GM23338 (cell line): ENCODE results near the gene IL10. TPM values are rescaled to one million over a fixed set of nuclear protein-coding genes. Genes with fewer than 3 reads are reported as not detected.
A peak's percentile ranks its signal among the peaks of the same experiment; 100 is the strongest.

Experiments
- ATAC-seq: fragments of 200-7000 bp; cut with Tn5 transposase; 3 replicates; pipeline ENCODE4 v1.9.1; 2020
- DNase-seq: peaks from one replicate; pipeline ENCODE4 v3.0.0-alpha.2; 2015; ENCODE audit warnings: low spot score
- H2AFZ ChIP-seq: fragments of 200-600 bp; sonication (generic); 2 replicates; pipeline ENCODE4 v1.8.0; 2016; ENCODE audit warnings: antibody characterized with exemption, mild to moderate bottlenecking, moderate library complexity
- H3F3A ChIP-seq: fragments of 200-600 bp; sonication (generic); replicated peaks from 2 replicates; pipeline ENCODE4 v1.8.0; 2017; ENCODE audit warnings: antibody characterized with exemption, mixed run types, low read depth
- H3K27ac ChIP-seq: fragments of 200-600 bp; sonication (generic); 2 replicates; pipeline ENCODE4 v1.6.1; 2016; ENCODE audit warnings: low read depth
- H3K27me3 ChIP-seq: fragments of 200-600 bp; sonication (generic); 2 replicates; pipeline ENCODE4 v1.8.0; 2016; ENCODE audit warnings: mild to moderate bottlenecking, mixed run types, moderate library complexity; ENCODE audit not compliant: insufficient read depth
- H3K36me3 ChIP-seq: fragments of 200-600 bp; sonication (generic); 2 replicates; pipeline ENCODE4 v1.8.0; 2016; ENCODE audit warnings: mild to moderate bottlenecking; ENCODE audit not compliant: insufficient read depth
- H3K4me1 ChIP-seq: fragments of 200-600 bp; sonication (generic); 2 replicates; pipeline ENCODE4 v1.8.0; 2016; ENCODE audit warnings: mild to moderate bottlenecking, moderate library complexity; ENCODE audit not compliant: insufficient read depth
- H3K4me2 ChIP-seq: fragments of 200-600 bp; sonication (generic); 2 replicates; pipeline ENCODE4 v1.7.1; 2017; ENCODE audit warnings: mixed run types
- H3K4me3 ChIP-seq: fragments of 200-600 bp; sonication (generic); 2 replicates; pipeline ENCODE4 v1.6.1; 2016; ENCODE audit warnings: mixed run types
- H3K79me2 ChIP-seq: fragments of 200-600 bp; sonication (generic); replicated peaks from 2 replicates; pipeline ENCODE4 v1.8.0; 2017; ENCODE audit warnings: mild to moderate bottlenecking; ENCODE audit not compliant: insufficient read depth
- H3K9me2 ChIP-seq: fragments of 200-600 bp; sonication (generic); 2 replicates; pipeline ENCODE4 v1.8.0; 2017; ENCODE audit not compliant: insufficient read depth
- H4K20me1 ChIP-seq: fragments of 200-600 bp; sonication (generic); replicated peaks from 2 replicates; pipeline ENCODE4 v1.8.0; 2017; ENCODE audit warnings: mild to moderate bottlenecking; ENCODE audit not compliant: insufficient read depth
- H3K27ac Mint-ChIP-seq: 2 replicates; pipeline ENCODE4 v1.8.0; 2020; ENCODE audit warnings: inconsistent platforms, mild to moderate bottlenecking, moderate library complexity, mixed read lengths
- H3K27me3 Mint-ChIP-seq: 3 replicates; pipeline ENCODE4 v1.8.0; 2022; ENCODE audit warnings: low read depth, mild to moderate bottlenecking, moderate library complexity, mixed read lengths, inconsistent platforms; ENCODE audit not compliant: insufficient read depth, poor library complexity
- H3K36me3 Mint-ChIP-seq: 3 replicates; pipeline ENCODE4 v1.8.0; 2021; ENCODE audit warnings: low read depth, mild to moderate bottlenecking, inconsistent platforms, moderate library complexity, mixed read lengths
- H3K4me1 Mint-ChIP-seq: 3 replicates; pipeline ENCODE4 v1.8.0; 2020; ENCODE audit warnings: mild to moderate bottlenecking, inconsistent platforms, mixed read lengths
- H3K4me3 Mint-ChIP-seq: 3 replicates; pipeline ENCODE4 v1.8.0; 2021; ENCODE audit warnings: moderate library complexity, mild to moderate bottlenecking, inconsistent platforms, mixed read lengths
- H3K9me3 Mint-ChIP-seq: 3 replicates; pipeline ENCODE4 v1.8.0; 2020; ENCODE audit warnings: moderate library complexity, mild to moderate bottlenecking, inconsistent platforms, mixed read lengths
- CREB1 ChIP-seq: fragments of 250-450 bp; sonication (Bioruptor Pico); IDR thresholded peaks from 2 replicates; pipeline ENCODE4 v1.5.0; 2020; ENCODE audit warnings: low read depth, mild to moderate bottlenecking, moderate library complexity
- EZH2 ChIP-seq: fragments of 200-600 bp; sonication (generic); IDR thresholded peaks from one replicate; pipeline ENCODE4 v1.8.0; 2017; ENCODE audit warnings: antibody characterized with exemption, mild to moderate bottlenecking, low read depth; ENCODE audit not compliant: unreplicated experiment
- EZH2phosphoT487 ChIP-seq: fragments of 200-600 bp; sonication (generic); IDR thresholded peaks from one replicate; pipeline ENCODE4 v1.8.1; 2018; ENCODE audit warnings: antibody characterized with exemption; ENCODE audit not compliant: unreplicated experiment
- JUNB ChIP-seq: IDR thresholded peaks from one replicate; pipeline ENCODE4 v1.6.1; 2016; ENCODE audit warnings: antibody characterized with exemption; ENCODE audit not compliant: unreplicated experiment
- NANOG ChIP-seq: IDR thresholded peaks from 2 replicates; pipeline ENCODE4 v1.6.1; 2016; ENCODE audit warnings: antibody characterized with exemption, borderline replicate concordance
- POLR2AphosphoS5 ChIP-seq: IDR thresholded peaks from 2 replicates; pipeline ENCODE4 v1.6.1; 2016; ENCODE audit warnings: antibody characterized with exemption, low read depth
- STAT1 ChIP-seq: IDR thresholded peaks from one replicate; pipeline ENCODE4 v1.6.1; 2016; ENCODE audit warnings: antibody characterized with exemption; ENCODE audit not compliant: unreplicated experiment
- ZNF114 ChIP-seq: fragments of 250-450 bp; sonication (Bioruptor Pico); IDR thresholded peaks from 2 replicates; pipeline ENCODE4 v1.5.0; 2020; ENCODE audit warnings: mild to moderate bottlenecking, moderate library complexity
- ZNF331 ChIP-seq: fragments of 250-450 bp; sonication (Bioruptor Pico); IDR thresholded peaks from 2 replicates; pipeline ENCODE4 v1.5.0; 2020; ENCODE audit warnings: low read depth, mild to moderate bottlenecking, moderate library complexity
- polyA plus RNA-seq: library from polyadenylated mRNA; unstranded; fragments of >200 nt; fragmentation: Nextera tagmentation; extraction: Ambion mirVana; gene quantifications from 2 replicates; pipeline ENCODE4 v1.2.1, GENCODE V29; 2016
- total RNA-seq: library from RNA; depleted of rRNA; stranded (reverse); fragments of >200 nt; shearing (Covaris generic); gene quantifications from 2 replicates; pipeline ENCODE4 v1.2.3, GENCODE V29; 2014
- TF ChIP-seq, protein P1 (sequence below): fragments of 250-450 bp; sonication (Bioruptor Pico); IDR thresholded peaks from 2 replicates; pipeline ENCODE4 v1.5.0; 2020; ENCODE audit warnings: mild to moderate bottlenecking, moderate library complexity
- TF ChIP-seq, protein P2 (sequence below): IDR thresholded peaks from one replicate; pipeline ENCODE4 v1.6.1; 2018; ENCODE audit warnings: antibody characterized with exemption; ENCODE audit not compliant: unreplicated experiment
- TF ChIP-seq, protein P3 (sequence below), 2 experiments: fragments of 200-600 bp in 1 of 2; sonication (generic) in 1 of 2; conservative IDR thresholded peaks; 2 replicates each; pipeline versions ENCODE4 v1.5.1 to v1.6.1; 2016 to 2017; ENCODE audit warnings: antibody characterized with exemption in 2 of 2, low read depth in 2 of 2, mild to moderate bottlenecking in 2 of 2, moderate library complexity in 1 of 2
- TF ChIP-seq, protein P4 (sequence below): IDR thresholded peaks from 2 replicates; pipeline ENCODE4 v1.6.1; 2016; ENCODE audit warnings: antibody characterized with exemption

The IL10 gene
- total and polyA plus RNA-seq, 2 experiments from 2014 or later, result not detected

DNA sequence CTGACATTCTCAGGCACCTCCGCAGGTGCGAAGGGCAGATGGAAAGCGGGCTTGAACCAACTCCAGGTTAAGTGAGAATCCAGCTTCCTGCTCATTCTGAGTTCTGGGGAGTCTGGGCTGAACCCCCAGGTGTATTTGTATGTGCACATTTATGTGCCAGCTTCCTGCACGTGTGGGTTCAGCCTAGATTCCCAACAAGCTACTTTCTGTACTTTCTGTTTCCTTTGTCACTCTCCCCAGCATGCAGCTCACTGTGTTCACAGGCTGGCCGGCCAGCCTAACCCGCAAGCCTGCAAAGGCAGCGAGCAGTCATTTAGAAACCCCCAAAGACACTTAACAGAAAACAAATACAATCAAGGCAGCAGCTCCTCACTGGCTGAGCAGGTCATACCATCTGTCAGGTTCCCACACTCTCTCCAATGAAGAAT lies 3.0 kb downstream of the IL10 start:
- H3K27me3 ChIP-seq, result no peaks in the 10 kb centered on the region
- Mint-ChIP-seq H3K9me3 (no peaks in the 10 kb centered on the region), H3K36me3 (no peaks in the 10 kb centered on the region), H3K27ac (no peak overlapping the region), H3K4me1 (peaks cover 27% of the 10 kb centered on the region), H3K4me3 (no peak overlapping the region), H3K27me3 (peaks cover 8% of the 10 kb centered on the region)
- DNase-seq (no peak), ATAC-seq (no peak; the same call in 2 of the 3 replicates)
- no peaks in the 10 kb centered on the region for H4K20me1 ChIP-seq
- no peaks in the 10 kb centered on the region for H3K79me2 ChIP-seq
- H3K9me2 ChIP-seq, result no peaks in the 10 kb centered on the region; the same call in 1 of the 2 replicates
- H3K4me3 ChIP-seq, result no peak overlapping the region
- TF ChIP-seq POLR2AphosphoS5 (no peak), NANOG (no peak), EZH2phosphoT487 (no peak), CREB1 (CRISPR knock-in tag) (no peak), EZH2 (no peak), ZNF114 (no peak), STAT1 (no peak), ZNF331 (CRISPR knock-in tag) (no peak), JUNB (no peak)
- TF ChIP-seq, protein P1, sequence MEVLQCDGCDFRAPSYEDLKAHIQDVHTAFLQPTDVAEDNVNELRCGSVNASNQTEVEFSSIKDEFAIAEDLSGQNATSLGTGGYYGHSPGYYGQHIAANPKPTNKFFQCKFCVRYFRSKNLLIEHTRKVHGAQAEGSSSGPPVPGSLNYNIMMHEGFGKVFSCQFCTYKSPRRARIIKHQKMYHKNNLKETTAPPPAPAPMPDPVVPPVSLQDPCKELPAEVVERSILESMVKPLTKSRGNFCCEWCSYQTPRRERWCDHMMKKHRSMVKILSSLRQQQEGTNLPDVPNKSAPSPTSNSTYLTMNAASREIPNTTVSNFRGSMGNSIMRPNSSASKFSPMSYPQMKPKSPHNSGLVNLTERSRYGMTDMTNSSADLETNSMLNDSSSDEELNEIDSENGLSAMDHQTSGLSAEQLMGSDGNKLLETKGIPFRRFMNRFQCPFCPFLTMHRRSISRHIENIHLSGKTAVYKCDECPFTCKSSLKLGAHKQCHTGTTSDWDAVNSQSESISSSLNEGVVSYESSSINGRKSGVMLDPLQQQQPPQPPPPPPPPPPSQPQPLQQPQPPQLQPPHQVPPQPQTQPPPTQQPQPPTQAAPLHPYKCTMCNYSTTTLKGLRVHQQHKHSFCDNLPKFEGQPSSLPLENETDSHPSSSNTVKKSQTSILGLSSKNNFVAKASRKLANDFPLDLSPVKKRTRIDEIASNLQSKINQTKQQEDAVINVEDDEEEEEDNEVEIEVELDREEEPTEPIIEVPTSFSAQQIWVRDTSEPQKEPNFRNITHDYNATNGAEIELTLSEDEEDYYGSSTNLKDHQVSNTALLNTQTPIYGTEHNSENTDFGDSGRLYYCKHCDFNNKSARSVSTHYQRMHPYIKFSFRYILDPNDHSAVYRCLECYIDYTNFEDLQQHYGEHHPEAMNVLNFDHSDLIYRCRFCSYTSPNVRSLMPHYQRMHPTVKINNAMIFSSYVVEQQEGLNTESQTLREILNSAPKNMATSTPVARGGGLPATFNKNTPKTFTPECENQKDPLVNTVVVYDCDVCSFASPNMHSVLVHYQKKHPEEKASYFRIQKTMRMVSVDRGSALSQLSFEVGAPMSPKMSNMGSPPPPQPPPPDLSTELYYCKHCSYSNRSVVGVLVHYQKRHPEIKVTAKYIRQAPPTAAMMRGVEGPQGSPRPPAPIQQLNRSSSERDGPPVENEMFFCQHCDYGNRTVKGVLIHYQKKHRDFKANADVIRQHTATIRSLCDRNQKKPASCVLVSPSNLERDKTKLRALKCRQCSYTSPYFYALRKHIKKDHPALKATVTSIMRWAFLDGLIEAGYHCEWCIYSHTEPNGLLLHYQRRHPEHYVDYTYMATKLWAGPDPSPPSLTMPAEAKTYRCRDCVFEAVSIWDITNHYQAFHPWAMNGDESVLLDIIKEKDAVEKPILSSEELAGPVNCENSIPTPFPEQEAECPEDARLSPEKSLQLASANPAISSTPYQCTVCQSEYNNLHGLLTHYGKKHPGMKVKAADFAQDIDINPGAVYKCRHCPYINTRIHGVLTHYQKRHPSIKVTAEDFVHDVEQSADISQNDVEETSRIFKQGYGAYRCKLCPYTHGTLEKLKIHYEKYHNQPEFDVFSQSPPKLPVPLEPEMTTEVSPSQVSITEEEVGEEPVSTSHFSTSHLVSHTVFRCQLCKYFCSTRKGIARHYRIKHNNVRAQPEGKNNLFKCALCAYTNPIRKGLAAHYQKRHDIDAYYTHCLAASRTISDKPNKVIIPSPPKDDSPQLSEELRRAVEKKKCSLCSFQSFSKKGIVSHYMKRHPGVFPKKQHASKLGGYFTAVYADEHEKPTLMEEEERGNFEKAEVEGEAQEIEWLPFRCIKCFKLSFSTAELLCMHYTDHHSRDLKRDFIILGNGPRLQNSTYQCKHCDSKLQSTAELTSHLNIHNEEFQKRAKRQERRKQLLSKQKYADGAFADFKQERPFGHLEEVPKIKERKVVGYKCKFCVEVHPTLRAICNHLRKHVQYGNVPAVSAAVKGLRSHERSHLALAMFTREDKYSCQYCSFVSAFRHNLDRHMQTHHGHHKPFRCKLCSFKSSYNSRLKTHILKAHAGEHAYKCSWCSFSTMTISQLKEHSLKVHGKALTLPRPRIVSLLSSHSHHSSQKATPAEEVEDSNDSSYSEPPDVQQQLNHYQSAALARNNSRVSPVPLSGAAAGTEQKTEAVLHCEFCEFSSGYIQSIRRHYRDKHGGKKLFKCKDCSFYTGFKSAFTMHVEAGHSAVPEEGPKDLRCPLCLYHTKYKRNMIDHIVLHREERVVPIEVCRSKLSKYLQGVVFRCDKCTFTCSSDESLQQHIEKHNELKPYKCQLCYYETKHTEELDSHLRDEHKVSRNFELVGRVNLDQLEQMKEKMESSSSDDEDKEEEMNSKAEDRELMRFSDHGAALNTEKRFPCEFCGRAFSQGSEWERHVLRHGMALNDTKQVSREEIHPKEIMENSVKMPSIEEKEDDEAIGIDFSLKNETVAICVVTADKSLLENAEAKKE, result no peak
- TF ChIP-seq, protein P2, sequence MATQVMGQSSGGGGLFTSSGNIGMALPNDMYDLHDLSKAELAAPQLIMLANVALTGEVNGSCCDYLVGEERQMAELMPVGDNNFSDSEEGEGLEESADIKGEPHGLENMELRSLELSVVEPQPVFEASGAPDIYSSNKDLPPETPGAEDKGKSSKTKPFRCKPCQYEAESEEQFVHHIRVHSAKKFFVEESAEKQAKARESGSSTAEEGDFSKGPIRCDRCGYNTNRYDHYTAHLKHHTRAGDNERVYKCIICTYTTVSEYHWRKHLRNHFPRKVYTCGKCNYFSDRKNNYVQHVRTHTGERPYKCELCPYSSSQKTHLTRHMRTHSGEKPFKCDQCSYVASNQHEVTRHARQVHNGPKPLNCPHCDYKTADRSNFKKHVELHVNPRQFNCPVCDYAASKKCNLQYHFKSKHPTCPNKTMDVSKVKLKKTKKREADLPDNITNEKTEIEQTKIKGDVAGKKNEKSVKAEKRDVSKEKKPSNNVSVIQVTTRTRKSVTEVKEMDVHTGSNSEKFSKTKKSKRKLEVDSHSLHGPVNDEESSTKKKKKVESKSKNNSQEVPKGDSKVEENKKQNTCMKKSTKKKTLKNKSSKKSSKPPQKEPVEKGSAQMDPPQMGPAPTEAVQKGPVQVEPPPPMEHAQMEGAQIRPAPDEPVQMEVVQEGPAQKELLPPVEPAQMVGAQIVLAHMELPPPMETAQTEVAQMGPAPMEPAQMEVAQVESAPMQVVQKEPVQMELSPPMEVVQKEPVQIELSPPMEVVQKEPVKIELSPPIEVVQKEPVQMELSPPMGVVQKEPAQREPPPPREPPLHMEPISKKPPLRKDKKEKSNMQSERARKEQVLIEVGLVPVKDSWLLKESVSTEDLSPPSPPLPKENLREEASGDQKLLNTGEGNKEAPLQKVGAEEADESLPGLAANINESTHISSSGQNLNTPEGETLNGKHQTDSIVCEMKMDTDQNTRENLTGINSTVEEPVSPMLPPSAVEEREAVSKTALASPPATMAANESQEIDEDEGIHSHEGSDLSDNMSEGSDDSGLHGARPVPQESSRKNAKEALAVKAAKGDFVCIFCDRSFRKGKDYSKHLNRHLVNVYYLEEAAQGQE, result no peak
- TF ChIP-seq, protein P3, sequence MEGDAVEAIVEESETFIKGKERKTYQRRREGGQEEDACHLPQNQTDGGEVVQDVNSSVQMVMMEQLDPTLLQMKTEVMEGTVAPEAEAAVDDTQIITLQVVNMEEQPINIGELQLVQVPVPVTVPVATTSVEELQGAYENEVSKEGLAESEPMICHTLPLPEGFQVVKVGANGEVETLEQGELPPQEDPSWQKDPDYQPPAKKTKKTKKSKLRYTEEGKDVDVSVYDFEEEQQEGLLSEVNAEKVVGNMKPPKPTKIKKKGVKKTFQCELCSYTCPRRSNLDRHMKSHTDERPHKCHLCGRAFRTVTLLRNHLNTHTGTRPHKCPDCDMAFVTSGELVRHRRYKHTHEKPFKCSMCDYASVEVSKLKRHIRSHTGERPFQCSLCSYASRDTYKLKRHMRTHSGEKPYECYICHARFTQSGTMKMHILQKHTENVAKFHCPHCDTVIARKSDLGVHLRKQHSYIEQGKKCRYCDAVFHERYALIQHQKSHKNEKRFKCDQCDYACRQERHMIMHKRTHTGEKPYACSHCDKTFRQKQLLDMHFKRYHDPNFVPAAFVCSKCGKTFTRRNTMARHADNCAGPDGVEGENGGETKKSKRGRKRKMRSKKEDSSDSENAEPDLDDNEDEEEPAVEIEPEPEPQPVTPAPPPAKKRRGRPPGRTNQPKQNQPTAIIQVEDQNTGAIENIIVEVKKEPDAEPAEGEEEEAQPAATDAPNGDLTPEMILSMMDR (conservative IDR thresholded peaks at IDR 0.05; ENCODE audit: low read depth in 2 of 2), result no peak
- TF ChIP-seq, protein P4, sequence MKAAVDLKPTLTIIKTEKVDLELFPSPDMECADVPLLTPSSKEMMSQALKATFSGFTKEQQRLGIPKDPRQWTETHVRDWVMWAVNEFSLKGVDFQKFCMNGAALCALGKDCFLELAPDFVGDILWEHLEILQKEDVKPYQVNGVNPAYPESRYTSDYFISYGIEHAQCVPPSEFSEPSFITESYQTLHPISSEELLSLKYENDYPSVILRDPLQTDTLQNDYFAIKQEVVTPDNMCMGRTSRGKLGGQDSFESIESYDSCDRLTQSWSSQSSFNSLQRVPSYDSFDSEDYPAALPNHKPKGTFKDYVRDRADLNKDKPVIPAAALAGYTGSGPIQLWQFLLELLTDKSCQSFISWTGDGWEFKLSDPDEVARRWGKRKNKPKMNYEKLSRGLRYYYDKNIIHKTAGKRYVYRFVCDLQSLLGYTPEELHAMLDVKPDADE, result no peak
- no peak overlapping the region for H3K27ac ChIP-seq
- H3K4me2 ChIP-seq, result no peak overlapping the region
- peaks cover 16% of the 10 kb centered on the region; the same call in 1 of the 2 replicates for H3K4me1 ChIP-seq
- H2AFZ ChIP-seq, result peak overlapping the region; percentile 76
- H3K36me3 ChIP-seq, result no peaks in the 10 kb centered on the region
- no peaks in the 10 kb centered on the region for H3F3A ChIP-seq
